Activated naive CD8-positive, alpha-beta T cell treated with anti-CD3 and anti-CD28 coated beads, Interleukin-2, amount 50 U/mL, for 16 hours (primary cell): ENCODE data around the gene FAM171A1.

ENCODE experiments used
- DNase-seq: peaks from one replicate; pipeline ENCODE4 v3.0.0-alpha.2; 2020; ENCODE audit warnings: low read depth, low spot score

FAM171A1 gene

DNA sequence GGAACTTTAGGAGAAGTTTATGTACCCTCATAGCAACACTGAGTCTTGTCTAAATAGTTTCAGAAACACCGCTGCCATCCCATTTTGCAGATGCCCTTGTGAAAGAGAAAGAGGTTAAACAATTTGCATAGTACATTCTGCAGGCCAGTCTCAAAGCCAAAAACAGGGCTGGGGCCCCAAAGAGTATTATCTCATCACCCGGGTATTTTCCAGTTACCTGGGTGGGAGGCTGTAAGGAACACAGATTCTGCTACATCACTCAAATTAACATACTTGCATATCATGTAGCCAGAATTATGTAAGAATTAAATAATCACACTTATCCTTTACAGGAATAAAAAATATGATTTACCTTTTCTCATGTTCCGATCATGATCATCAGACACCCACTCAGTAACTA, 3.1 kb upstream of the FAM171A1 start:
- DNase-seq = no peak

DNA sequence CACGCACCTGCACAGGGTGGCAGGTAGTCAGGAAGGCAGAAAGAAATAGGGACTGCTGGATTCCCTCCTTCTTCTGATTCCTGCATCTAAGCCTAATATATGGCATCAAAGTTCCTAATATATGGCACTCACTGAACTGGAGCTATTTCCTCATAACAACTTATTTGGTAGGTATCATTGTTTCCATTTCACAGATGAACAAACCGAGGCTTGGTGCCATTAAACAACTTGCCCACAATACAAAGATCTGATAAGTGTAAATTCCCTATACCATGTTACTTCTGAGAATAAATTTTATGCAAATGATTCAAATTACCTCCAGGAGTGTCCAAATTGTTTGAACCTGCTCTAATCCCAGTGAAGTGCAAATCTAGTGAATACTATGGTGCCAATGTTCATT, 2.1 kb upstream of the FAM171A1 start:
- DNase-seq = no peak

GRCh38 chr10:15370212-15370855, 755 bp downstream of the FAM171A1 start:
- DNase-seq = no peak

- no peak for DNase-seq
Observed at GRCh38 chr10:15369256-15370211, 1.6 kb downstream of the FAM171A1 start.

GRCh38 chr10:15368101-15368855, 2.8 kb downstream of the FAM171A1 start:
- DNase-seq = no peak

- no peak for DNase-seq
Observed at GRCh38 chr10:15367296-15368085, 3.6 kb downstream of the FAM171A1 start.

DNA sequence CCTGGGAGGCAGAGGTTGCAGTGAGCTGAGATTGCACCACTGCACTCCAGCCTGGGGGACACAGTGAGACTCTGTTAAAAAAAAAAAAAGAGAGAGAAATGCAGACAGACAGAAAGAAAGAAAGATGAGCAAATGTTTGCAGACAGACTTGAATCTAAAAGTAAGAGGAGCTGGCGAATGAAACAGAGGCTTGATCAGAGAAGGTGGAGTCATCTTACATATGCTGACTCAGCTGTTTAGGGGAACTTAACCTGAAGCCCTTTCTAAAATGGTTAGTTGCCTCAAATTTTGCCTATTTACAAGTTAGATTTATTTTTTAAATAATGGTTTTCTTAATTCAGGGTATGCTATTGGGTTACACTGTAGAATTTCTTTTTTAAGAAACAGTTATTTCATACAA, 5.4 kb downstream of the FAM171A1 start:
- no peak for DNase-seq

GRCh38 chr10:15364001-15364400, 7.1 kb downstream of the FAM171A1 start:
- DNase-seq = no peak

DNA sequence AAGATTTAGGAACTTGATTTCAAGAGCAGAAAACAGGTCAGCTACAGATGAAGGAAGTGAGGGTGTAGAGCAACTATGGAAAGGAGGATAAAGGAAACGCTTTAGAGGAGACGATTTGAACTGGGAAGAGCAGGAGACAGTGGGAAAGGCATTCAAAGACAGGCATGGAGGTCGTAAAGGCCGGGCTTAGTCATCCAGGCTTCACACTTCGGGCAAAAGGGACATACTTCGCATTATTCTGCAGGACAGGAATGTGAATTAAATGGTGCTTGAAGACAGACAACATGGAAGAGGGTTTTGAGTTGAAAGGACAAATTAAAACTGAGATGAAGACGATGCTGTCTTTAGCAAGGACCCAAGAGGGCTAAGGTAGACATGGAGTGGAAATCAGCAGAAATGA, 8.1 kb downstream of the FAM171A1 start:
- no peak for DNase-seq

DNA sequence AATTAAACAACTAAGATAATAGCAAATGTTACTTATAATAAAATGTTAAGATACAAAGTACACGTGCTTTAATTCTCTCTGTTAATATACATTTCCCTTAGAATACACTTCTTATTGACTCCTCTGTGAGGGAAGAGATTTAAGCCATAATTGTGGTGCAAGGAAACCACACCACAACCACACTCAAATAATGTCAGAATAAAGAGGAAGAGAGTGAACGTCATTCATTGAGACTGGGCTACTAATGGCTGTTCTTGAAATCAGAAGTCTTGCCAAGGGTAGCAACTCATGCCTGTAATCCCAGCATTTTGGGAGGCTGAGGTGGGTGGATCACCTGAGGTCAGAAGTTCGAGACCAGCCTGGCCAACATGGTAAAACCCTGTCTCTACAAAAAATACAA, 10.0 kb downstream of the FAM171A1 start:
- no peak for DNase-seq

- no peak for DNase-seq
Observed at GRCh38 chr10:15360566-15360965, 10.5 kb downstream of the FAM171A1 start.

DNA sequence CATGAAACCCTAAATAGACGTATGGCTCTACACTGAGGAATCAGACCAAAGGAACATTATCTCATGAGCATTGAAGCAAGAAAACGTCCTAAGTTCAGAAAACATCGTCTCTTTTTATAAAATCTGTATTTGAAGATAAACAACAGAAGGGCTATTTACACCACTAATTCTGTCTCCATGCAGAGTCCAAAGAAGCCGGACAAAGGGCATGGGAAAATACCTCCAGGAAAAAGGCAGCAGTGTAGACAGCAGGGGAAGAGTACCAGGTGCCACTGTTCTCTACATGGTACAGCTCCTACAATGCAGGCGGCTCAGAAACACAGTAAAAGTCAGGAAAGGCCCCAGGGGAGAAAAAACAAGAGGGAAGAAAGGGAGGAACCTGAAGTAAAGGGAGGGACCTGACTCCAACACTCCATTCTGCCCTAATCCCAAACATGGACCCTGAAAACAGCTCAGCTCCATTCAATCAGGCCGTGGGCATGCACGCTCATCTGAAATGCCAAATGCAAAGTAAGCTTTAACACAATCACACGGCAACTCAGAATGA, 17.5 kb downstream of the FAM171A1 start:
- no peak for DNase-seq

DNA sequence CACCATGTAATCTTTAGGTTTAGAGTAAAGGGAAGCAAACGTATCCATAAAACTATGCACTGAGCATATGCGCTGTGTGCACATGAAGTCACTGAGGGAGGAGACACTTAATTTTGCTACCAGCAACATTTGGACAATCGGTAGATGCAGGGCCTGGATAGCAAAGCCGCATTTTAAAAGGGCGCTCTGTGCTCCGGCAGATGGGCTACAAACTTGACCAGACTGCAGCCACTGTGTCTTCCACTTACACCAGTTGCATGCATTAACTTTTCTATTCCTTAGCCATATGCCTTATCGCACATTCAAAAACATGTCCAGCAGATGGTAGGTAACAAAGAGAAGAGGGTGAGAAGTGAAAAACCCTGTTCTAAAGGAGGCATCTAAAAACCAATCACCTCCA, 18.3 kb downstream of the FAM171A1 start:
- no peak for DNase-seq

- no peak for DNase-seq
Observed at GRCh38 chr10:15352201-15352600, 18.9 kb downstream of the FAM171A1 start.

DNA sequence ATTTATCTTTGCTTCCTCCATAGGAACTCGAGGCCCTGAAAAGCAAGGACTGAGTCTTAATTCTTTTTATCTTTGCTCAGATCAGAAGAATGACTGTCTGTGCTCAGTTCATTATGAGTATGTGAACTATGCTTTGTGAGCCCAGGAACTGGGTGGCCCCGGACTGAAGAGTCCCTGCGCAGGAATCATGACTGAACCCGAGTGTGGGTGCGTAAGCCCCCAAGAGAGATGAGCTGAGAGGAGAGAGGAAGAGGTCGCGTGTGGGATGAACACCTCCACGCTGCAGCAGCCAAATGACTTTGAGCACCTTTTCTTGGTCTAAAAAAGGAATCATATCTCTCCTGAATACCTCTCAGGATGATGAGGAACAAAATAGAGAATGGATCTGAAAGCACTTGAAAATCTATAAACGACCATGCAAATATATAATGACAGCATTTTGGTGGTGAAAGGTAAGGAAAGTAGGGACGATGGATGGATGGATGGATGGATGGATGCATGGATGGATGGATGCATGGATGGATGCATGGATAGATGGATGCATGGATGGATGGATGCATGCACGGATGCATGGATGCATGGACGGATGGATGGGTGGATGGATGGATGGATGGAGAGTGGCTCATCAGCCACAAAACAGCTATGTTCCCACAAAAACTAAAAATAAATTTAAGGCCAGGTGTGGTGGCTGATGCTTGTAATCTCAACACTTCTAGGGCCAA, 19.8 kb downstream of the FAM171A1 start:
- no peak for DNase-seq

- no peak for DNase-seq
Observed at GRCh38 chr10:15349112-15349511, 22.0 kb downstream of the FAM171A1 start.

GRCh38 chr10:15348579-15348978, 22.5 kb downstream of the FAM171A1 start:
- DNase-seq = no peak

DNA sequence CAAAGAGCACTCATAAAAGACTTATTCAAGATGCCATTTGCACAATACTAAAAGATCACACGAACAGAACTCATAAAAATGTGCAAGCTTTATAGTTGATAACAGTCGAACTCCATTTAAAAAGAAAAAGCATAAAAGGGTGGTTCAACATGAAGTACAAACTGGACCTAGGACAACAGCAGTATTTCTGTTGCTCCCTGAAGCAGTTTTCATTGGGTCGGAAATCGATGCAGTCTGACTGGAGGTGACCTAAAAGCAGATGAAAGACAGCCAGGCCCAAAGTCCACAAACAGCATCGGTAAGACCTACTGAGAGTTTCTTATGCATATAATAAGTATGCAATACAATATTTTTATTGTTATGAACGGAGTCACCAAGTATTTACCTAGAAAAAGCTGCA, 23.9 kb downstream of the FAM171A1 start:
- no peak for DNase-seq

GRCh38 chr10:15346440-15347141, 24.5 kb downstream of the FAM171A1 start:
- no peak for DNase-seq

DNA sequence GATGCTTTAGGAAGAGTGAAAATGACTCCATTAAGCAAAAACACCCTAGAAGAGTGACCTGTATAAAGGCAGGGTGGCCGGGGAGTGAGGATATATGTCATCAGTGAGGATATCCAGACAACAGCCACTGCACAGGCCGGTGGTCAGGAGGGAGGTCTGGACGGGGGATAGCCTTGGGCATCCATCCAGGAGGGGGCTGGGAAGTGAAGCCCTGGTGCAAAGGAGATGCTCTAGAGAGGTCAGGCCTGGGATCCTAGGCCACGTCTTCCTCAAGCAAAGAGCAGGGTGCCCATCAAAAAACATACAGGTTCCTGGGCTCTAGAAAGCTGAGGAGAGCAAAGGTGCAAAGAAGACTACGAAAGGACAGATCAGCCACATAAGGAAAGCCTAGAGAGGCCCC, 25.6 kb downstream of the FAM171A1 start:
- DNase-seq = no peak
